Fibroblast of gingiva (primary cell): ENCODE results near the gene BEND3.
A peak's percentile ranks its signal among the peaks of the same experiment; 100 is the strongest.
"Not testable (repeated sequence)": the region's sequence is repeated elsewhere in the genome, so short reads cannot be mapped to it uniquely, and the experiment has no call there.

Source experiments
- DNase-seq: peaks from one replicate; pipeline ENCODE4 v3.0.0-alpha.2; 2011; ENCODE audit warnings: low read depth

Gene BEND3

GRCh38 chr6:107121266-107121665 is 6.0 kb upstream of the BEND3 start:
- no peak for DNase-seq

GRCh38 chr6:107120404-107120803 is 5.1 kb upstream of the BEND3 start:
- no peak for DNase-seq

- no peak for DNase-seq
These were observed 3.7 kb upstream of the BEND3 start for GRCh38 chr6:107118976-107119375.

- not testable (repeated sequence) for DNase-seq
These were observed 3.2 kb upstream of the BEND3 start for GRCh38 chr6:107118540-107118939.

GRCh38 chr6:107116931-107117330 is 1.6 kb upstream of the BEND3 start:
- DNase-seq = no peak

GRCh38 chr6:107116328-107116892 is 1.1 kb upstream of the BEND3 start:
- no peak for DNase-seq

- no peak for DNase-seq
These were observed 496 bp upstream of the BEND3 start for GRCh38 chr6:107115695-107116327.

GRCh38 chr6:107114213-107114925 is 946 bp downstream of the BEND3 start:
- DNase-seq = peak; percentile 84

- no peak for DNase-seq
These were observed 5.1 kb downstream of the BEND3 start for GRCh38 chr6:107110200-107110599.

- DNase-seq = no peak
These were observed 7.0 kb downstream of the BEND3 start for GRCh38 chr6:107108201-107108890.

GRCh38 chr6:107107791-107108190 is 7.5 kb downstream of the BEND3 start:
- no peak for DNase-seq

- DNase-seq = no peak
These were observed 9.2 kb downstream of the BEND3 start for GRCh38 chr6:107106165-107106564.

GRCh38 chr6:107105511-107106116 is 9.7 kb downstream of the BEND3 start:
- no peak for DNase-seq

GRCh38 chr6:107103082-107103481 is 12.2 kb downstream of the BEND3 start:
- DNase-seq = no peak

- DNase-seq = no peak
These were observed 12.9 kb downstream of the BEND3 start for GRCh38 chr6:107102414-107102805.

GRCh38 chr6:107101686-107102413 is 13.5 kb downstream of the BEND3 start:
- no peak for DNase-seq

GRCh38 chr6:107101211-107101610 is 14.1 kb downstream of the BEND3 start:
- no peak for DNase-seq

- no peak for DNase-seq
These were observed 16.6 kb downstream of the BEND3 start for GRCh38 chr6:107098436-107099307.

- DNase-seq = not testable (repeated sequence)
These were observed 30.9 kb downstream of the BEND3 start for GRCh38 chr6:107084459-107084858.

GRCh38 chr6:107083921-107084320 is 31.4 kb downstream of the BEND3 start:
- DNase-seq = no peak
